Panc1 (cell line): ENCODE measurements around the gene ANP32B. TPM values are rescaled to one million over a fixed set of nuclear protein-coding genes. Genes with fewer than 3 reads are reported as not detected.

ENCODE experiments used
- ATAC-seq: fragments of 200-7000 bp; cut with Tn5 transposase; 2 replicates; pipeline ENCODE4 v1.9.1; 2020; ENCODE audit warnings: mild to moderate bottlenecking, moderate library complexity
- BruUV-seq: library from RNA; stranded (reverse); fragments of 400-500 nt; replicated peaks from 2 replicates; lab custom pipeline; 2021; lab: Mats Ljungman, UMichigan
- CTCF ChIA-PET: fragments of 300-600 bp; sonication (Branson Sonifier 250); formaldehyde crosslinking; loops from one replicate; lab custom pipeline; 2022; ENCODE audit warnings: antibody characterized with exemption; lab: Charles Lee
- POLR2A ChIA-PET: fragments of 300-600 bp; sonication (Branson Sonifier 250); formaldehyde crosslinking; loops from one replicate; lab custom pipeline; 2022; ENCODE audit warnings: antibody characterized with exemption; lab: Charles Lee
- DNase-seq: peaks from one replicate; pipeline ENCODE4 v3.0.0-alpha.2; 2010; ENCODE audit warnings: low read depth, low spot score
- H3K27ac ChIP-seq: 2 replicates; pipeline ENCODE4 v1.5.1; 2011; ENCODE audit warnings: mild to moderate bottlenecking, low read length, inconsistent platforms
- H3K27me3 ChIP-seq: fragments of 200-500 bp; sonication (Bioruptor generic); 2 replicates; pipeline ENCODE4 v1.6.0; 2014; ENCODE audit warnings: low read length, inconsistent platforms; ENCODE audit not compliant: control insufficient read depth, insufficient read depth
- H3K36me3 ChIP-seq: fragments of 200-500 bp; sonication (Bioruptor generic); 2 replicates; pipeline ENCODE4 v1.5.1; 2014; ENCODE audit warnings: inconsistent platforms, mild to moderate bottlenecking, low read length, moderate library complexity; ENCODE audit not compliant: control insufficient read depth, insufficient read depth
- H3K4me1 ChIP-seq: 2 replicates; pipeline ENCODE4 v1.5.1; 2011; ENCODE audit warnings: inconsistent platforms, mild to moderate bottlenecking, low read length, moderate library complexity; ENCODE audit not compliant: control insufficient read depth, insufficient read depth
- H3K4me3 ChIP-seq, 2 experiments: 2 replicates each; pipeline ENCODE4 v1.5.1; 2011 to 2012; ENCODE audit warnings: low read depth in 2 of 2, low read length in 2 of 2, mild to moderate bottlenecking in 2 of 2, inconsistent platforms in 1 of 2, moderate library complexity in 1 of 2
- H3K9me3 ChIP-seq: fragments of 200-500 bp; sonication (Bioruptor generic); 2 replicates; pipeline ENCODE4 v1.5.1; 2014; ENCODE audit warnings: low read depth, mild to moderate bottlenecking, inconsistent platforms, low read length, moderate library complexity; ENCODE audit not compliant: control insufficient read depth, insufficient read depth
- CTCF ChIP-seq: fragments of 450-650 bp; IDR thresholded peaks from 2 replicates; pipeline ENCODE4 v1.5.1; 2017; ENCODE audit warnings: mild to moderate bottlenecking
- POLR2AphosphoS5 ChIP-seq: IDR thresholded peaks from 2 replicates; pipeline ENCODE4 v1.6.1; 2012; ENCODE audit warnings: mild to moderate bottlenecking, low read depth, low read length, moderate library complexity
- SIN3A ChIP-seq: IDR thresholded peaks from 2 replicates; pipeline ENCODE4 v1.6.1; 2012; ENCODE audit warnings: low read depth, mild to moderate bottlenecking, low read length, moderate library complexity, borderline replicate concordance; ENCODE audit not compliant: insufficient read depth
- TCF7L2 ChIP-seq: IDR thresholded peaks from 2 replicates; pipeline ENCODE4 v1.6.1; 2011; ENCODE audit warnings: mild to moderate bottlenecking, low read depth, low read length, inconsistent platforms
- in situ Hi-C: cut with HindIII; loops from 2 replicates; pipeline ENCODE4 v1.10.0; 2016; ENCODE audit warnings: low sequenced_read_pairs, low pct_unique_long_range_greater_than_20kb
- intact Hi-C: fragments of 100-400 bp; cut with micrococcal nuclease; formaldehyde crosslinking; loops from one replicate; pipeline ENCODE4 v1.10.0; 2022; ENCODE audit not compliant: unreplicated experiment
- total RNA-seq: library from RNA; stranded (reverse); gene quantifications from one replicate; pipeline ENCODE4 v1.2.1, GENCODE V29; 2021; ENCODE audit not compliant: unreplicated experiment
- TF ChIP-seq, protein P1 (sequence below), 2 experiments: IDR thresholded peaks; 2 replicates each; pipeline ENCODE4 v1.6.1; 2011 to 2012; ENCODE audit warnings: low read depth in 2 of 2, control low read depth in 1 of 2, low read length in 1 of 2, mild to moderate bottlenecking in 1 of 2, moderate library complexity in 1 of 2; ENCODE audit not compliant: insufficient read depth in 1 of 2

The ANP32B gene
- total RNA-seq, 1 experiment from 2014 or later, result 109 TPM

DNA sequence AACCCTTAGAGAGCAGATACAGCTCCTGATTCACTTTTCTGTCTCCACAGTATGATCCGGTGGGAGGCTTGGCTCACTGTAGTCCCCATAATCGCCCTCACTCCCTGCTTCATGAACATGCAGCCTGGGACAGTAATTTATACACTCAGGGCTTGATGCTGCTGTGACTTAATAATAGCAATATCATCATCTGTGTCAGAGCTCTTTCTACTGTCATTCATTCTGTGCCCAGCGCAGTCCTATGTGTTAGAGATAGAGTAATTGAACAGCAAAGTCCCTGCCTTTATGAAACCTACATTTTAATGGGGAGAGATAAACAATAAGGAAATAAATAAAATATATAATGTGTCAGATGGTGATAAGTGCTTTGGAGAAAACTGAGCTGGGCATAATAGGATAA lies 42.4 kb upstream of the ANP32B start:
- DNase-seq (no peak), ATAC-seq (no peak)
- no TSS peak for BruUV-seq
- Histone ChIP-seq H3K4me1 (no peaks in the 10 kb centered on the region), H3K4me3 (no peak overlapping the region), H3K27ac (no peak overlapping the region), H3K27me3 (peaks cover 10% of the 10 kb centered on the region), H3K36me3 (no peaks in the 10 kb centered on the region), H3K9me3 (no peaks in the 10 kb centered on the region)
- POLR2A ChIA-PET, result no interaction called here
- TF ChIP-seq CTCF (no peak), POLR2AphosphoS5 (no peak)
- in situ Hi-C loops, result no loop called here
- intact Hi-C loops, result no loop called here
- CTCF ChIA-PET, result no interaction called here

DNA sequence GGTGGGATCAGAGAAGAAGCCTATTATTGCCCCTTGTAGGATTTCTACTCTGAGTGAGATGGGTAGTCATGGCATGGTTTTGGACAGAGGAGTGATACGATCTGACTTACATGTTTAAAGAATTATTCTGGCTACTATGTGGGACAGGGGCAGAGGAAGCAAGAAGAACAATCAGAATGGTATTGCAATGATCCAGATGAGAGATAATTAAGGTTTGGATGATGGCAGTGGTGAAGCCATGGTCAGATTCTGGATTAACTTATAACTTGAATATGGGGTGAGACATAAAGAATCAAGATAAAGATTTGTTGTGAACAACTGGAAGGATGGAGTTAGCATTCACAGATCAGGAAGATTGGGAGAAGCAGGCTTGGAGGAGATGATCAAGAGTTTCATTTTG lies 41.8 kb upstream of the ANP32B start:
- DNase-seq (no peak), ATAC-seq (no peak)
- no peaks in the 10 kb centered on the region for H3K9me3 ChIP-seq
- no peak overlapping the region for H3K27ac ChIP-seq
- ChIA-PET CTCF (no interaction called here), POLR2A (no interaction called here)
- TF ChIP-seq TCF7L2 (no peak), CTCF (no peak), SIN3A (no peak), POLR2AphosphoS5 (no peak)
- TF ChIP-seq, protein P1, sequence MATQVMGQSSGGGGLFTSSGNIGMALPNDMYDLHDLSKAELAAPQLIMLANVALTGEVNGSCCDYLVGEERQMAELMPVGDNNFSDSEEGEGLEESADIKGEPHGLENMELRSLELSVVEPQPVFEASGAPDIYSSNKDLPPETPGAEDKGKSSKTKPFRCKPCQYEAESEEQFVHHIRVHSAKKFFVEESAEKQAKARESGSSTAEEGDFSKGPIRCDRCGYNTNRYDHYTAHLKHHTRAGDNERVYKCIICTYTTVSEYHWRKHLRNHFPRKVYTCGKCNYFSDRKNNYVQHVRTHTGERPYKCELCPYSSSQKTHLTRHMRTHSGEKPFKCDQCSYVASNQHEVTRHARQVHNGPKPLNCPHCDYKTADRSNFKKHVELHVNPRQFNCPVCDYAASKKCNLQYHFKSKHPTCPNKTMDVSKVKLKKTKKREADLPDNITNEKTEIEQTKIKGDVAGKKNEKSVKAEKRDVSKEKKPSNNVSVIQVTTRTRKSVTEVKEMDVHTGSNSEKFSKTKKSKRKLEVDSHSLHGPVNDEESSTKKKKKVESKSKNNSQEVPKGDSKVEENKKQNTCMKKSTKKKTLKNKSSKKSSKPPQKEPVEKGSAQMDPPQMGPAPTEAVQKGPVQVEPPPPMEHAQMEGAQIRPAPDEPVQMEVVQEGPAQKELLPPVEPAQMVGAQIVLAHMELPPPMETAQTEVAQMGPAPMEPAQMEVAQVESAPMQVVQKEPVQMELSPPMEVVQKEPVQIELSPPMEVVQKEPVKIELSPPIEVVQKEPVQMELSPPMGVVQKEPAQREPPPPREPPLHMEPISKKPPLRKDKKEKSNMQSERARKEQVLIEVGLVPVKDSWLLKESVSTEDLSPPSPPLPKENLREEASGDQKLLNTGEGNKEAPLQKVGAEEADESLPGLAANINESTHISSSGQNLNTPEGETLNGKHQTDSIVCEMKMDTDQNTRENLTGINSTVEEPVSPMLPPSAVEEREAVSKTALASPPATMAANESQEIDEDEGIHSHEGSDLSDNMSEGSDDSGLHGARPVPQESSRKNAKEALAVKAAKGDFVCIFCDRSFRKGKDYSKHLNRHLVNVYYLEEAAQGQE (IDR thresholded peaks at IDR 0.05; ENCODE audit: insufficient read depth in 1 of 2, low read depth in 2 of 2, low read length in 1 of 2), result no peak
- peaks cover 7% of the 10 kb centered on the region for H3K27me3 ChIP-seq
- BruUV-seq, result no TSS peak
- no peaks in the 10 kb centered on the region for H3K4me1 ChIP-seq
- intact Hi-C loops (no loop called here), in situ Hi-C loops (no loop called here)
- H3K36me3 ChIP-seq, result no peaks in the 10 kb centered on the region
- no peak overlapping the region for H3K4me3 ChIP-seq
